ENCODE data around the gene MRPS11.

GRCh38 chr15:88467935-88468528 lies 524 bp downstream of the MRPS11 start:
- TF ChIP-seq POLR2A (IDR thresholded peaks at IDR 0.05; ENCODE audit: low read length), result no peak
- no peak for TF ChIP-seq GATA1 (IDR thresholded peaks at IDR 0.05; ENCODE audit: low read depth, low read length)
